Measurements from ENCODE around the gene COMMD8.

- no peak for TF ChIP-seq POLR2A (IDR thresholded peaks at IDR 0.05)
- TF ChIP-seq CTCF (IDR thresholded peaks at IDR 0.05), result no peak
These were observed 11.3 kb upstream of the COMMD8 start for GRCh38 chr4:47474799-47475198.
